ENCODE results near the gene DCAF11. TPM values are rescaled to one million over a fixed set of nuclear protein-coding genes. Genes with fewer than 3 reads are reported as not detected.

DCAF11 gene
- total RNA-seq, 2 experiments from 2014 or later: 94.1 to 98.2 TPM

DNA sequence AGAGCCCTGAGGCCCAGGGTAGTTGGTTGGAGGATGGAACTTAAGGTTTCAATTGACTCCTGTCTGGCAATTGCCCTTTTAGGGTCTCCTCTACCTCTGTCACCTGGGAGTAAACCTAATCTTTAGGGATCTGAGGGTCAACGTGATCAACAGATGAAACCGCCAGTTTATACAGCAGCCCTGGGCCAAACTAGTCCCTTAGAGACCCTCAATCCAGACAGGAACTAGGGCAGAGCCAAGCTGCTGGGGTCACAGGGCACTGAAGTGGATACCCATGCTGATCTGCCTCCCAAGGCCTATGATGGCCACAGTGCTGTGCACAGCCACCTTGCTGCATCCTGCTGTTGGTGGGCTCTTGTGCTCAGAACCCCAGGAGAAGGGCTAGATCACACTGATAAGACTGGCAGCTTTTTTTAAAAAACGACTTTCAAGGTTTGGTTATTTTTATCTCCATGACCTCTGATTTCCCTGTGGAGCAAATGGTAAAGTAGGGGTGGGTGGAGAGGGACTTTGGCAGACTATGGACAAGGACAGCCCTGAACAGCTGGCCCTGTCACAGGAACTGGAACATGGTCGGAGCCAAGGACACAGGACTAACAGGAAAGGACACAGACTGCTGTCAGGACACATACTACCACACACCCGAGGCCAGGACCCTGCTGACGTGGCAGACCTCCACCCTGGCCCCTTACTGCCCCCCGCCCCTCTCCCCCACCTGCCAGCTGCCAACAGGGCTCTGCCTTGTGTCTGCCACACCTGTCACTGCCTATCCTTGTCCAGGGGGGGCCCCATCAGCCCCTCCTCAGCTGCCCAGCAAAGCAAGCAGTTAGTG is 16.4 kb downstream of the DCAF11 start:
- H3K4me3 Mint-ChIP-seq: no peak overlapping the region
- ChIA-PET CTCF (no interaction called here), POLR2A (interaction anchor here (0.8 to 21.4 kb wide), 4 partner anchors 10 to 73 kb away, joined by 3 to 448 read pairs (median 4); partner anchors contain the start of genes DCAF11, IRF9 and NRL)
- peaks cover 19% of the 10 kb centered on the region for H3K4me1 Mint-ChIP-seq
- no peak for DNase-seq
- no peaks in the 10 kb centered on the region for H3K27me3 Mint-ChIP-seq
- H3K36me3 Mint-ChIP-seq (ENCODE audit: low read depth): peaks cover 5% of the 10 kb centered on the region
- H3K27ac Mint-ChIP-seq: no peak overlapping the region
- H3K9me3 Mint-ChIP-seq: no peaks in the 10 kb centered on the region

DNA sequence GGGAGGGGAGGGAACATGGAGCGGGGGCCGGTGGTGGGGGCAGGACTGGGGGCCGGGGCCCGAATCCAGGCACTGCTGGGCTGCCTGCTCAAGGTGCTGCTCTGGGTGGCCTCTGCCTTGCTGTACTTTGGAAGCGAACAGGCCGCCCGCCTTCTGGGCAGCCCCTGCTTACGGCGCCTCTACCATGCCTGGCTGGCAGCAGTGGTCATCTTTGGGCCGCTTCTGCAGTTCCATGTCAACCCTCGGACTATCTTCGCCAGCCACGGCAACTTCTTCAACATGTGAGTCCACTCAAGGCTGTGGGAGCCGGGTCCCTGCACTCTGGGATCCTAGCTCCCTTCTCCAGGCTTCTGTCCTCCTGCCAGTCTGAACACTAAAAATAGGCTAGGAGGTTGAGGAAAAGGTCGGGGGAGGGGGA is 17.0 kb downstream of the DCAF11 start:
- Mint-ChIP-seq H3K27me3 (no peaks in the 10 kb centered on the region), H3K9me3 (no peaks in the 10 kb centered on the region), H3K4me3 (no peak overlapping the region), H3K36me3 (ENCODE audit: low read depth) (peaks cover 5% of the 10 kb centered on the region), H3K4me1 (peaks cover 19% of the 10 kb centered on the region), H3K27ac (no peak overlapping the region)
- ChIA-PET POLR2A (interaction anchor here (1.3 to 21.4 kb wide), 5 partner anchors 9 to 73 kb away, joined by 3 to 448 read pairs (median 5); partner anchors contain the start of genes DCAF11, EMC9, IRF9 and NRL), CTCF (interaction anchor here (1.4 kb wide), 1 partner anchor 30 kb away, joined by 5 read pairs; the partner anchor contains the start of gene IRF9)
- no peak for DNase-seq

DNA sequence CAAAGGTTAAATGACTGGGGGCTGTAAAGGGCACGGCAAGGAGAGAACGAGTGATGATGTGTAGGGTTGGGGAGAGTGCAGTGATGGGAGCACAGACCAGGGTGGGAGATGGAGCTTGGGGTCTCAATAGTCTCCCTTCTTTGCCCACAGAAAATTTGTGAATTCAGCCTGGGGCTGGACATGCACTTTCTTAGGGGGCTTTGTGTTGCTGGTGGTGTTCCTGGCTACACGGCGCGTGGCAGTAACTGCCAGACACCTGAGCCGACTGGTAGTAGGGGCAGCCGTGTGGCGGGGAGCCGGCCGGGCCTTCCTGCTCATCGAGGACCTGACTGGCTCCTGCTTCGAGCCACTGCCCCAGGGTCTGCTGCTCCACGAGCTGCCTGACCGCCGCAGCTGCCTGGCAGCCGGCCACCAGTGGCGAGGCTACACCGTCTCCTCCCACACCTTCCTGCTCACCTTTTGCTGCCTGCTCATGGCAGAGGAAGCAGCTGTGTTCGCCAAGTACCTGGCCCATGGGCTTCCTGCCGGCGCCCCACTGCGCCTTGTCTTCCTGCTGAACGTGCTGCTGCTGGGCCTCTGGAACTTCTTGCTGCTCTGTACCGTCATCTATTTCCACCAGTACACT is 17.6 kb downstream of the DCAF11 start:
- POLR2A ChIA-PET: interaction anchor here (0.6 to 21.4 kb wide), 8 partner anchors 9 to 298 kb away, joined by 3 to 448 read pairs (median 4); partner anchors contain the start of genes CHMP4A, DCAF11, EMC9 and IPO4
- H3K27ac Mint-ChIP-seq: peak overlapping the region; percentile 4
- H3K4me1 Mint-ChIP-seq: peaks cover 24% of the 10 kb centered on the region
- DNase-seq: no peak
- no peak overlapping the region for H3K4me3 Mint-ChIP-seq
- no peaks in the 10 kb centered on the region for H3K9me3 Mint-ChIP-seq
- no peaks in the 10 kb centered on the region for H3K27me3 Mint-ChIP-seq
- peaks cover 10% of the 10 kb centered on the region for H3K36me3 Mint-ChIP-seq (ENCODE audit: low read depth)
- CTCF ChIA-PET: interaction anchor here (1.1 to 1.4 kb wide), 2 partner anchors 17 to 29 kb away, joined by 3 to 5 read pairs; partner anchors contain the start of genes DCAF11, IRF9 and NRL

- POLR2A ChIA-PET: interaction anchor here (0.8 to 21.4 kb wide), 8 partner anchors 8 to 297 kb away, joined by 3 to 448 read pairs (median 4); partner anchors contain the start of genes CHMP4A, DCAF11, EMC9 and IRF9
- CTCF ChIA-PET: interaction anchor here (1.1 to 1.9 kb wide), 4 partner anchors 18 to 75 kb away, joined by 3 to 7 read pairs (median 6); partner anchors contain the start of genes DCAF11, IRF9 and NRL
- H3K27me3 Mint-ChIP-seq: no peaks in the 10 kb centered on the region
- no peaks in the 10 kb centered on the region for H3K9me3 Mint-ChIP-seq
- H3K36me3 Mint-ChIP-seq (ENCODE audit: low read depth): peaks cover 15% of the 10 kb centered on the region
- no peak for DNase-seq
- no peak overlapping the region for H3K27ac Mint-ChIP-seq
- peaks cover 32% of the 10 kb centered on the region for H3K4me1 Mint-ChIP-seq
- H3K4me3 Mint-ChIP-seq: no peak overlapping the region
Observed at GRCh38 chr14:24132976-24133375, 18.4 kb downstream of the DCAF11 start.

GRCh38 chr14:24133735-24134134 is 19.2 kb downstream of the DCAF11 start:
- no peak for DNase-seq
- Mint-ChIP-seq H3K27ac (no peak overlapping the region), H3K4me3 (no peak overlapping the region), H3K9me3 (no peaks in the 10 kb centered on the region), H3K27me3 (no peaks in the 10 kb centered on the region), H3K36me3 (ENCODE audit: low read depth) (peaks cover 22% of the 10 kb centered on the region), H3K4me1 (peaks cover 40% of the 10 kb centered on the region)
- ChIA-PET POLR2A (interaction anchor here (0.6 to 21.4 kb wide), 5 partner anchors 12 to 167 kb away, joined by 3 to 448 read pairs (median 4); partner anchors contain the start of genes DCAF11, IRF9, NRL and PSME2), CTCF (interaction anchor here (1.7 to 1.9 kb wide), 2 partner anchors 25 to 76 kb away, joined by 7 read pairs; no protein-coding TSS in a partner anchor)

GRCh38 chr14:24135584-24135833 is 20.9 kb downstream of the DCAF11 start:
- H3K36me3 Mint-ChIP-seq (ENCODE audit: low read depth): peaks cover 37% of the 10 kb centered on the region
- CTCF ChIA-PET: interaction anchor here (1.0 to 3.5 kb wide), 10 partner anchors 9 to 55 kb away, joined by 4 to 25 read pairs (median 6); partner anchors contain the start of genes DCAF11, IRF9, NRL and PCK2
- H3K4me1 Mint-ChIP-seq: peaks cover 52% of the 10 kb centered on the region
- H3K4me3 Mint-ChIP-seq: peak overlapping the region; percentile 93
- H3K27ac Mint-ChIP-seq: peak overlapping the region; percentile 74
- POLR2A ChIA-PET: interaction anchor here (1.0 to 21.4 kb wide), 21 partner anchors 9 to 296 kb away, joined by 3 to 652 read pairs (median 8); partner anchors contain the start of genes CHMP4A, DCAF11, DHRS1 and IPO4
- DNase-seq: no peak
- no peaks in the 10 kb centered on the region for H3K9me3 Mint-ChIP-seq
- H3K27me3 Mint-ChIP-seq: no peaks in the 10 kb centered on the region

- Mint-ChIP-seq H3K4me1 (peaks cover 53% of the 10 kb centered on the region), H3K4me3 (peak within 1 kb of the TSS; percentile 93), H3K9me3 (no peaks in the 10 kb centered on the region), H3K27ac (peak within 1 kb of the TSS; percentile 89), H3K36me3 (ENCODE audit: low read depth) (peaks cover 43% of the 10 kb centered on the region), H3K27me3 (no peaks in the 10 kb centered on the region)
- CTCF ChIA-PET: interaction anchor here (1.0 to 3.5 kb wide), 11 partner anchors 9 to 172 kb away, joined by 3 to 25 read pairs (median 6); partner anchors contain the start of genes CIDEB, DCAF11, IRF9 and NRL
- peak; percentile 96 for DNase-seq
- POLR2A ChIA-PET: interaction anchor here (1.0 to 21.4 kb wide), 23 partner anchors 9 to 301 kb away, joined by 3 to 652 read pairs (median 7); partner anchors contain the start of genes CHMP4A, DCAF11, DHRS1 and IPO4
Observed at GRCh38 chr14:24135834-24136683, 21.5 kb downstream of the DCAF11 start, which contains the start of gene PSME1. Gene PSME1, plus strand, starts transcription at chr14:24136194. Its CDS starts 69 bp downstream, at chr14:24136263.

- Mint-ChIP-seq H3K36me3 (ENCODE audit: low read depth) (peaks cover 48% of the 10 kb centered on the region), H3K4me1 (peaks cover 54% of the 10 kb centered on the region), H3K27ac (peak overlapping the region; percentile 89), H3K27me3 (no peaks in the 10 kb centered on the region), H3K4me3 (peak overlapping the region; percentile 93), H3K9me3 (no peaks in the 10 kb centered on the region)
- no peak for DNase-seq
- CTCF ChIA-PET: interaction anchor here (0.7 to 3.5 kb wide), 9 partner anchors 10 to 171 kb away, joined by 3 to 25 read pairs (median 6); partner anchors contain the start of genes CIDEB, DCAF11, IRF9 and NRL
- POLR2A ChIA-PET: interaction anchor here (0.9 to 21.4 kb wide), 23 partner anchors 10 to 301 kb away, joined by 3 to 652 read pairs (median 8); partner anchors contain the start of genes CHMP4A, DCAF11, IPO4 and IRF9
Observed at GRCh38 chr14:24136684-24137528, 22.3 kb downstream of the DCAF11 start.

DNA sequence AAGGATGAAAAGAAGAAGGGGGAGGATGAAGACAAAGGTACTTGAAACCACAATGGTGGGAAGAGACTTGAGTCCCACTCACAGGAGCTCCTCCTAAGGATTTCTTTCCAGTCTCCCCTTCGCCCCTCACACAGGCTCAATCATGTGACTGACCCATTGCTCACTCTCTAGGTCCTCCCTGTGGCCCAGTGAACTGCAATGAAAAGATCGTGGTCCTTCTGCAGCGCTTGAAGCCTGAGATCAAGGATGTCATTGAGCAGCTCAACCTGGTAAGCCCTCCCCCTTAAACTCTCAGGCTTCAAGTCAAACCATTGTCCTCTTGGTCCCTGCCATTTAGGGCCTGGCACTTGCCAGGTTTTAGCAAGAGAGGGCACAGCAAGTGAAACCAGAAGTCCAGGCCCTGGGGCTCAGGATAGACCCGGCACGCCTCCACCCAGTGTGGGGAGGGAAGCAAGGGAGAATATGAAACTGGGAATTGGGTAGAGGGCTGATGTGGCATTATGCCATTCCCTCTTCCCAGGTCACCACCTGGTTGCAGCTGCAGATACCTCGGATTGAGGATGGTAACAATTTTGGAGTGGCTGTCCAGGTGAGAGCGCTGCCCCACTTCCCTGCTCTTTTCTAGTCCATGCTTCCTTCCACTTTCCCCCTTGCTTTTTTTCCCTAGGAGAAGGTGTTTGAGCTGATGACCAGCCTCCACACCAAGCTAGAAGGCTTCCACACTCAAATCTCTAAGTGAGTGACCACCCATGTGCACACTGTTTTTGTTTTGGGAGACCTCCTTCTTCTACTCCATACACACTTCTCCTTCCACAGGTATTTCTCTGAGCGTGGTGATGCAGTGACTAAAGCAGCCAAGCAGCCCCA is 23.2 kb downstream of the DCAF11 start:
- peak overlapping the region; percentile 93 for H3K4me3 Mint-ChIP-seq
- H3K36me3 Mint-ChIP-seq (ENCODE audit: low read depth): peaks cover 49% of the 10 kb centered on the region
- DNase-seq: no peak
- POLR2A ChIA-PET: interaction anchor here (0.6 to 21.4 kb wide), 13 partner anchors 9 to 293 kb away, joined by 3 to 652 read pairs (median 18); partner anchors contain the start of genes CHMP4A, DCAF11, IPO4 and IRF9
- peaks cover 52% of the 10 kb centered on the region for H3K4me1 Mint-ChIP-seq
- no peaks in the 10 kb centered on the region for H3K9me3 Mint-ChIP-seq
- no peaks in the 10 kb centered on the region for H3K27me3 Mint-ChIP-seq
- peak overlapping the region; percentile 89 for H3K27ac Mint-ChIP-seq
- CTCF ChIA-PET: interaction anchor here (0.7 to 3.5 kb wide), 6 partner anchors 23 to 160 kb away, joined by 3 to 25 read pairs (median 5); partner anchors contain the start of genes DCAF11, IRF9 and NRL
